NOMO-1 treated with dmso at 0.1 percent for 144 hours (cell line): ENCODE measurements around the gene MLLT3.

Experiments
- DNase-seq: peaks from one replicate; lab custom pipeline; 2025; ENCODE audit not compliant: unreplicated experiment; lab: John Stamatoyannopoulos, UW

Gene MLLT3

GRCh38 chr9:20518737-20519136, 103.6 kb downstream of the MLLT3 start:
- DNase-seq: no peak

- no peak for DNase-seq
Measured at GRCh38 chr9:20513126-20513913, 109.0 kb downstream of the MLLT3 start.

GRCh38 chr9:20512636-20513035, 109.7 kb downstream of the MLLT3 start:
- DNase-seq: no peak

GRCh38 chr9:20512106-20512505, 110.2 kb downstream of the MLLT3 start:
- no peak for DNase-seq

- DNase-seq: no peak
Measured at GRCh38 chr9:20511686-20512085, 110.6 kb downstream of the MLLT3 start.

GRCh38 chr9:20509466-20509865, 112.8 kb downstream of the MLLT3 start:
- DNase-seq: no peak

- DNase-seq: no peak
Measured at GRCh38 chr9:20508242-20508641, 114.1 kb downstream of the MLLT3 start.

- no peak for DNase-seq
Measured at GRCh38 chr9:20507431-20507830, 114.9 kb downstream of the MLLT3 start.

- DNase-seq: no peak
Measured at GRCh38 chr9:20506099-20506900, 116.0 kb downstream of the MLLT3 start.

- DNase-seq: no peak
Measured at GRCh38 chr9:20505574-20505973, 116.7 kb downstream of the MLLT3 start.

- DNase-seq: no peak
Measured at GRCh38 chr9:20504930-20505329, 117.4 kb downstream of the MLLT3 start.

GRCh38 chr9:20500101-20500500, 122.2 kb downstream of the MLLT3 start:
- no peak for DNase-seq

- no peak for DNase-seq
Measured at GRCh38 chr9:20499013-20499412, 123.3 kb downstream of the MLLT3 start.

- no peak for DNase-seq
Measured at GRCh38 chr9:20496328-20496727, 126.0 kb downstream of the MLLT3 start.

GRCh38 chr9:20495098-20495497, 127.2 kb downstream of the MLLT3 start:
- DNase-seq: no peak

- no peak for DNase-seq
Measured at GRCh38 chr9:20494035-20494434, 128.3 kb downstream of the MLLT3 start.

GRCh38 chr9:20492772-20493171, 129.5 kb downstream of the MLLT3 start:
- DNase-seq: no peak

GRCh38 chr9:20491612-20492011, 130.7 kb downstream of the MLLT3 start:
- no peak for DNase-seq

GRCh38 chr9:20490246-20490834, 132.0 kb downstream of the MLLT3 start:
- DNase-seq: no peak

- DNase-seq: no peak
Measured at GRCh38 chr9:20488691-20489090, 133.6 kb downstream of the MLLT3 start.

- DNase-seq: no peak
Measured at GRCh38 chr9:20486552-20486951, 135.7 kb downstream of the MLLT3 start.

- DNase-seq: no peak
Measured at GRCh38 chr9:20481437-20481836, 140.9 kb downstream of the MLLT3 start.
